Measurements from ENCODE around the gene HS3ST4.

GRCh38 chr16:25730396-25730795, 38.6 kb downstream of the HS3ST4 start:
- no peak for TF ChIP-seq CTCF (IDR thresholded peaks at IDR 0.05)
- TF ChIP-seq POLR2A (IDR thresholded peaks at IDR 0.05): no peak
